HG02678 (cell line): ENCODE data around the gene TFDP1.

Experiments
- ATAC-seq: cut with Tn5 transposase; IDR thresholded peaks from one replicate; pipeline ENCODE4 v1.9.1; 2021; ENCODE audit warnings: mild to moderate bottlenecking, moderate library complexity; ENCODE audit not compliant: unreplicated experiment

Gene TFDP1

GRCh38 chr13:113584205-113584869 is at the start of gene TFDP1:
TSS of gene TFDP1 (plus strand) at chr13:113584753. CDS start at chr13:113585838, 1,085 bp downstream.
- ATAC-seq, result peak; percentile 85

GRCh38 chr13:113535381-113535781 is 49.2 kb upstream of the TFDP1 start:
- ATAC-seq, result no peak

- no peak for ATAC-seq
These were observed 48.0 kb upstream of the TFDP1 start for GRCh38 chr13:113536461-113537110.

GRCh38 chr13:113537205-113537604 is 47.3 kb upstream of the TFDP1 start:
- no peak for ATAC-seq

- no peak for ATAC-seq
These were observed 46.5 kb upstream of the TFDP1 start for GRCh38 chr13:113537909-113538688.

- no peak for ATAC-seq
These were observed 45.9 kb upstream of the TFDP1 start for GRCh38 chr13:113538689-113539058.

GRCh38 chr13:113539176-113539575 is 45.4 kb upstream of the TFDP1 start:
- no peak for ATAC-seq

GRCh38 chr13:113539822-113540221 is 44.7 kb upstream of the TFDP1 start:
- no peak for ATAC-seq

- ATAC-seq, result no peak
These were observed 44.0 kb upstream of the TFDP1 start for GRCh38 chr13:113540523-113540922.

GRCh38 chr13:113542751-113543424 is 41.7 kb upstream of the TFDP1 start:
- ATAC-seq, result no peak

GRCh38 chr13:113544071-113544891 is 40.3 kb upstream of the TFDP1 start:
- no peak for ATAC-seq

- ATAC-seq, result no peak
These were observed 39.7 kb upstream of the TFDP1 start for GRCh38 chr13:113544896-113545295.

GRCh38 chr13:113545455-113545930 is 39.1 kb upstream of the TFDP1 start:
- ATAC-seq, result no peak

GRCh38 chr13:113545931-113546516 is 38.5 kb upstream of the TFDP1 start:
- no peak for ATAC-seq

- ATAC-seq, result no peak
These were observed 37.8 kb upstream of the TFDP1 start for GRCh38 chr13:113546571-113547237.

GRCh38 chr13:113547238-113547971 is 37.1 kb upstream of the TFDP1 start:
- ATAC-seq, result no peak

- no peak for ATAC-seq
These were observed 36.3 kb upstream of the TFDP1 start for GRCh38 chr13:113548171-113548641.

GRCh38 chr13:113548778-113549621 is 35.6 kb upstream of the TFDP1 start:
- ATAC-seq, result no peak
